DMS53 treated with DMSO at 0.1 percent for 48 hours (cell line): ENCODE measurements around the gene CDCA5.
A peak's percentile ranks its signal among the peaks of the same experiment; 100 is the strongest.
"Not testable (repeated sequence)": the region's sequence is repeated elsewhere in the genome, so short reads cannot be mapped to it uniquely, and the experiment has no call there.

ENCODE experiments used
- DNase-seq: peaks from one replicate; lab custom pipeline; 2025; ENCODE audit not compliant: unreplicated experiment; lab: John Stamatoyannopoulos, UW

Gene CDCA5

GRCh38 chr11:65119670-65119995 lies 35.8 kb upstream of the CDCA5 start:
- no peak for DNase-seq

DNA sequence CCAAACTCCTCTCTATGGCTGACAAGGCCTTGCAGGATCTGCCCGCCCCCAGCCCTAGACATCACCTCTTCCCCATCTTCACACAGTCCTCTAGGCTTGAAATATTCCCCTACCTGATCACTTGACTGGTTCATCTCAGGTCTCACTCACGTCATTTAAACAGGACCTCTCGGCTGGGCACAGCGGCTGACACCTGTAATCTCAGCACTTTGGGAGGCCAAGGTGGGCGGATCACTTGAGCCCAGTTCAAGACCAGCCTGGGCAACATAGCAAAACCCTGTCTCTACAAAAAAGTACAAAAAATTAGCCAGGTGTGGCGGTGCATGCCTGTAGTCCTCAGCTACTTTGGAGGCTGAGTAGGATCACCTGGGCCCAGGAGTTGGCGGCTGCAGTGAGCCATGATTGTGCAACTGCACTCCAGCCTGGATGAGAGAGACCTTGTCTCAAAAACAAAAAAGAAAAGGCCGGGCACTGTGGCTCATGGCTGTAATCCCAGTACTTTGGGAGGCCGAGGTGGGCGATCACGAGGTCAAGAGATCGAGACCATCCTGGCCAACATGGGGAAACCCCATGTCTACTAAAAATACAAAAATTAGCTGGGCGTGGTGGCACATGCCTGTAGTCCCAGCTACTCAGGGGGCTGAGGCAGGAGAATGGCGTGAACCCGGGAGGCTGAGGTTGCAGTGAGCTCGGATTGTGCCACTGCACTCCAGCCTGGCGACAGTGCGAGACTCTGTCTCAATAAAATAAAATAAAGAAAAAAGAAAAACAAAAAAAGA lies 35.2 kb upstream of the CDCA5 start:
- DNase-seq: not testable (repeated sequence)

DNA sequence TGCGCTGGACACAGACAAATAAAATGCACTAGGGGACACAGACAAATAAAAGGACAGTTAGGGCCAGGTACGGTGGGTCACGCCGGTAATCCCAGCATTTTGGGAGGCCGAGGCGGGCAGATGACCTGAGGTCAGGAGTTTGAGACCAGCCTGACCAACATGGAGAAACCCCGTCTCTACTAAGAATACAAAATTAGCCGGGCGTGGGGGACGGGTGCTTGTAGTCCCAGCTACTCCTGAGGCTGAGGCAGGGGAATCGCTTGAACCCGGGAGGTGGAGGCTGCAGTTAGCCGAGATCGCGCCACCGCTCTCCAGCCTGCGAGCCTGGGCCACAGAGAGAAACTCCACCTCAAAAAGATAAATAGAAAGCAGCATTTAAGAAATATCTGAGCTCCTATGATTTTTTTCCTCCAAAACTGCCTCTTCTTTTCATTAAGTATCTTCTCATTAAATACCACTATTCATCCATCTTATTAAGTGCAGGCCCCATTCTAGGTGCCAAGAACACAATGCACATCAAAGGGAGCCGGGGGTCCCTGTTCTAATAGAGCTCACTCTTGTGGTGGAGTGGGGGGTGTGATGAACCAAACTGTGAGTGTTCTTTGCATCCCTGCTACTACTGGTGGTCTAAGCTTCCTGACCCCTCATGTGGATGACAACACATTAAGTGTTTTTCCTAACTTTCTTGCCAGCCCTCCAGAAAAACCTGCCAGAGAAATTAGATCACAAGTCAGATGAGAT lies 34.4 kb upstream of the CDCA5 start:
- no peak for DNase-seq

- peak; percentile 96 for DNase-seq
Measured at GRCh38 chr11:65117206-65118096, 33.6 kb upstream of the CDCA5 start, which contains the start of gene ZNHIT2. Gene ZNHIT2 (minus strand): TSS chr11:65117701. CDS start chr11:65117653, 48 bp downstream.

GRCh38 chr11:65116370-65117205 lies 32.7 kb upstream of the CDCA5 start:
- peak; percentile 29 for DNase-seq

DNA sequence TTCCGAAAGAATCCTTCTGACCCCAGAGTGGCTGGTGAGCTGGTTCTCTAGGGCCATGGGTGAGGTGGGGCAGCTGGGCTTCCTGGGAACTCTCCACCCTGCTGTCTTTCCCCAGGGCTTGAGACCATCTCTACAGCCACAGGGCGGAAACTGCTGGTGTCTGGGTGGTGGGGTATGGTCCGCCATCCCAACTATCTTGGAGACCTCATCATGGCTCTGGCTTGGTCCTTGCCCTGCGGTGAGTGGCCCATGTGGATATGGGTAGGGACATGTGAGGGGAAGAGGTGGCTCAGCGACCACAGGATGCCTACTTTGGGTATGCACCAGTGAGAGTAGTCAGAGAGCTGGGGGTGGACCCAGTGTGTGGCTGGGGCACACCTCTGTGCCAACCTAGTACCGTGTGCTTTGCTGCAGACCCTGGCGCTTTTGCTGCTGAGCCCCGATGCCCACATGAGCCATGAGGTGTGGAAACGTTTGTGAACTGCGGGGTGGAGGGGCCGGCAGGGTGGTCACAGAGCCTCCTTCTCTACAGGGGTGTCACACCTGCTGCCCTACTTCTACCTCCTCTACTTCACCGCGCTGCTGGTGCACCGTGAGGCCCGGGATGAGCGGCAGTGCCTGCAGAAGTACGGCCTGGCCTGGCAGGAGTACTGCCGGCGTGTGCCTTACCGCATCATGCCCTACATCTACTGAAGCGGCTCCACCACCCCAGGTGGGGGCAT lies 31.7 kb upstream of the CDCA5 start:
- no peak for DNase-seq

DNA sequence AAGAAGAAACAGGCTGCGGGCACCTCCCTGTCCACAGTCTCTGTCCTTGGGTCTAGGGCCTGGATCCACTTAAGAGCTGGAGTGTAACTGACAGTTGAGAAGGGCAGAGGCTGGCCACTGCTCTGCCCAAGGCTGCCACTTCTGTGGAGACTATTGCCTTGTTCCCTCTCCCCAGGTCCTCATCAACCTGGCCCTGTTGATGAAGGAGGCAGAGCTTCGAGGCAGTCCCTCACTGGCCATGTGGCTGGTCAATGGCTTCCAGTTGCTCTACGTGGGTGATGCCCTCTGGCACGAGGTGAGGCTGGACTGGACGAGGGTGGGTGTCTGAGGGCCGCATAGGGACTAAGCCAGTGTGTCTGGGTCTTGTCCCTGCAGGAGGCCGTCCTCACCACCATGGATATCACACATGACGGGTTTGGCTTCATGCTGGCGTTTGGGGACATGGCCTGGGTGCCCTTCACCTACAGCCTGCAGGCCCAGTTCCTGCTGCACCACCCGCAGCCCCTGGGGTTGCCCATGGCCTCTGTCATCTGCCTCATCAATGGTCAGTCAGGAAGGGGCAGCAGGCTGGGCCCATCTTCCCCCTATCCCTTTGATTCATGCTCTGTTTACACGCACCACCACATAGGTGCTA lies 30.8 kb upstream of the CDCA5 start:
- DNase-seq: no peak

- no peak for DNase-seq
Measured at GRCh38 chr11:65113839-65114238, 30.0 kb upstream of the CDCA5 start.

GRCh38 chr11:65113361-65113756 lies 29.5 kb upstream of the CDCA5 start:
- no peak for DNase-seq

GRCh38 chr11:65112546-65113360 lies 28.9 kb upstream of the CDCA5 start:
- DNase-seq: peak; percentile 45

DNA sequence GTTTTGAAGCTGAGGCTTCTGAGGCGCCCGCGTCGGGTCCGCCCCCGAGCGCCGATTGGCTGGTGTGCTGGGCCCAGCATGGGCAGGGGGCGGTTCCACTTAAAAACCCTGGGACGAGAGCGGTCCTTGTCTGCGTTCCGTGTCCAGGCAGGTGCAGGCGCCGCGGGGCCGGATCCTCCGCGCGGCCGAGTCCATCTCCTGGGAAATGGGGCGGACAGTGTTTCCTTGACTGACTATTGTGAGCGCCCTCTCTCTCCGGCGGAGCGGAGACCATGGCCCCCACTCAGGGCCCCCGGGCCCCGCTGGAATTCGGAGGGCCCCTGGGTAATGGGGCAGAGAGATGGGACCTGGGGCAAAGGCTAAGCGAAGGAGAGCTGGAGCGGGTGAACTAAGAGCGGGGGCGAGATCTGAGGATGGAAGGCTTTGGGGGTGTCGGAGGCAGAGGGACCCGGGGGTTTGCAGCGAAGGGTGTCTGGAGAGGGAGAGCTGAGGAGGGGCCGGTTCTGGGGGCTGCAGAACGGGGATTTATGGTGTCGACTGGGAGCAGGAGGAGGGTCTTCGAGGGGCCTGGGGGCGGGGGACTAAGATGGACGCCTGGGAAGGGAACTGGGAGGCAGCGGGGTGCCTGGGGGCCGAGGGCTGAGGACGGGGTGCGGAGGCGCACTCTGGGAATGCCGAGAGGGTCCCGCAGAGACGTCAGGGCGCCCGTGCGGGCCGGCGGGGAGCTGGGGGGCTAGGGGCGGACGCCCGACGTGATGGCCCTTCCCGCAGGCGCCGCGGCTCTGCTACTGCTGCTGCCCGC lies 28.1 kb upstream of the CDCA5 start, which contains the start of gene TM7SF2:
TM7SF2 (plus strand) TSS at position 129 of the 802 bp plus-strand sequence; CDS start at position 273, 144 bp downstream.
- DNase-seq: peak; percentile 95

- DNase-seq: no peak
Measured at GRCh38 chr11:65111159-65111743, 27.4 kb upstream of the CDCA5 start.

- peak; percentile 69 for DNase-seq
Measured at GRCh38 chr11:65110354-65110861, 26.6 kb upstream of the CDCA5 start.

- no peak for DNase-seq
Measured at GRCh38 chr11:65109231-65110198, 25.7 kb upstream of the CDCA5 start.

GRCh38 chr11:65108469-65109123 lies 24.8 kb upstream of the CDCA5 start:
- no peak for DNase-seq
